22Rv1 (cell line): ENCODE results near the gene IDS.
"Not testable (repeated sequence)": the region's sequence is repeated elsewhere in the genome, so short reads cannot be mapped to it uniquely, and the experiment has no call there.

ENCODE experiments used
- CTCF ChIP-seq: fragments of 450-650 bp; IDR thresholded peaks from 2 replicates; pipeline ENCODE4 v1.5.1; 2017; ENCODE audit warnings: mild to moderate bottlenecking
- ZFX ChIP-seq: fragments of 450-650 bp; IDR thresholded peaks from 2 replicates; pipeline ENCODE4 v1.6.1; 2017; ENCODE audit warnings: antibody characterized with exemption, borderline replicate concordance

- not testable (repeated sequence) for TF ChIP-seq CTCF, ZFX
Measured at GRCh38 chrX:149525389-149525788, 20.3 kb upstream of the IDS start.
